HG03460 (cell line): Measurements from ENCODE around the gene DIS3L2.
"Not testable (repeated sequence)": the region's sequence is repeated elsewhere in the genome, so short reads cannot be mapped to it uniquely, and the experiment has no call there.

Experiments
- ATAC-seq: cut with Tn5 transposase; IDR thresholded peaks from one replicate; pipeline ENCODE4 v1.9.1; 2021; ENCODE audit not compliant: unreplicated experiment

Gene DIS3L2

DNA sequence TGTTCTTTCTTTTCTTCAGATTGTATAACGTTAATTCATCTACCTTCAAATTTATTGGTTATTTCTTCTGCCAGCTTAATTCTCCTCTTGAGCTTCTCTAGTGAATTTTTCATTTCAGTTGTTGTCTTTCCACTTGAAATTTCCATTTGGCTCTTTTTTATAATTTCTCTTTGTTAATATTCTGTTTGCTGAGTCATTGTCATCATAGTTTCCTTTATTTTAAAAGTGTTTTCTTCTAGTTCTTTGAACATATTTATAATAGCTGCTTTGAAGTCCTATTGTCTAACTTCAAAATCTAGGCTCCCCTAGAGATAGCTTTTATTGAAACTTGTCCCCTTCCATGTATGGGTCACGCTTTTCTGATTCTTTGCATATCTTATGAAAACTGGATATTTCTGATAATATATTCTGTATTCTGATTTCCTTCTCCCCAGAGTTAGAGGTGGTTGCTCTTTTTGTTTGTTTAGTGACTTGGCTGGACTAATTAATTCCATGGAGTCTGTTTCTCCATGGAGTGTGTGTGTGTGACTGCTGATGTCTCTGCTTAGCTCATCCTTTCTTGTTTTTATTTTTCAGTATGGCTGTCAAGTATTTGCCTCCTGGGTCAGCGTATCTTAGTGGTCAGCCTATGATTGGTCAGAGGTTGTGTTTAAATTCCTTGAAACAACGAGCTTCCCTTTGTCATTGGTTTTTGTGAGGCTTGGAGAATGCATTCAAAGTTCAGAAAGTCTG lies 47.6 kb downstream of the DIS3L2 start:
- no peak for ATAC-seq

DNA sequence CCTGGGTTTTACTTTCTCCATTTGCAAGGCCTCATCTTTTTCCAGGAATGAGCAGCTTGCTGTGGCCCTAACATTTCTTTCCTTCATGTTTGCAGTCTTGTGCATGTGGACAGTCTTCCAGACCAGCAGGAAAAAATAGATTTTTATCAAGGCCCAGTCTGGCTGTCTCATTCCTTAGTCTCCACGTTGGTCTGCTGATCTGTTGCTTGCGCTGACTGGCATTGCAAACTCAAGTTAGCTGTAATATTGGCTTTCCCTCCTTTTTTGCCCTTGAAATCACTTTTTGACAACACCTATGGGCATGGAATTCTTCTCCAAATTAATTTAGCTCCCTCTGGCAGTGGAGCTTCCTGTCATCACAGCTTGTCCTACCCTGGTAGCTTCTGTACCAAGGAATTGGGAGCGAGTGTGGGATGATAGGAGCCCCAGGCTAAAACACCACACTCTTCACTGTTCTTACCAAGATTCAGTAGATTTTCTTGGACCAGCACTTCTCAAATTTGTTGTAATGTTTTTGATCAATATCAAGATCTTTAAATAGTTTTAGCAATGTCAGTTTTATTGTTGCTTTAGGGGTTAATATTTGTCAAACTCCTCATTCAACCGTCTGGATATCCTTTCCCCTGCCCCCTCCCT lies 48.2 kb downstream of the DIS3L2 start:
- no peak for ATAC-seq

DNA sequence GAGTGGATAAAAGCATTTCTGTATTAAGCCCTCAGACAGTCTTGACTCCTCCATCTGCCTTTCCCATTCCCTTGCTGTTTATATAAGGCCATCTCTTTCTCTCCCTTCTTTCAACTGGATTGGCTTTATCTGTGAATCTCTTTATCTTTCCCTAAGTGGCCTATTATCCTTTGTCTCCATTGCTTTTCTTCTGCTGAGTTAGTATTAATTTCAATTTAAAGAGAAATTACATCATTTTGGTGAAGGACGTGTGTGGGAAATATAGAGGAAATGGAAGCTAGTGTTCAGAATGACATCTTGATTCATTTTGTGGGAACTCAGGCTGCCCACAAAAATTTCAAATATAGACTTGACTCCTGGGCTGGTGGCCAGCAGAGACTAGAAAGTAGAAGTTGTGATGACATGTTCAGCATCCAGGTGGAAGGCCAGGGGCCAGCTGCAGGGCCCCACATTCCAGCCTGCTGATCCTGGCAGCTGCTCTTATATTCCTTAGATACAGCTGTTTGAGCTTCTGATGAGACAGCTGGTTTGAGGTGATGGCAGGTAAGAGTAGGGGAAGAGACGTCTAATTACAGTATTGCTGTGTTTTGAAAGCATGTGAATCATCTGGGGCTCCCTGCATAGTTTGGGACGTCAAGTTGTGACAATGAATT lies 52.3 kb downstream of the DIS3L2 start:
- no peak for ATAC-seq

DNA sequence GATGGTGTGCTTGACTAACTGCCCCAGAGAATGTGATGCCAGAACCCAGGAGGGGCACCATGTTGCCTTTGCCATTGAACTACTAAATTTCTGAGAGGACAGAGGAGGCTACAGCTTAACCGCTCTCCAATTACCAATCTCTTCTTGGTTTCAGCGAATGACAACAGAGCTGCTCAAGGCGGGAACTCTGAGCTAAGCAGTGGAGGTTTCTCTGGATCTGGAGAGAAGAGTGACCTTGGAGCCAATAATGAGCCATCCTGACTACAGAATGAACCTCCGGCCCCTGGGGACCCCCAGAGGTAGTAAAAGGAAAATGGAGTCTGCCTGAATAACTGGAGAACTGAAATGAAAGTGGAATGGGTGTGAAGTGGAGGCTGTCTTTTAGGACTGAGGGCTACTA lies 53.2 kb downstream of the DIS3L2 start:
- no peak for ATAC-seq

DNA sequence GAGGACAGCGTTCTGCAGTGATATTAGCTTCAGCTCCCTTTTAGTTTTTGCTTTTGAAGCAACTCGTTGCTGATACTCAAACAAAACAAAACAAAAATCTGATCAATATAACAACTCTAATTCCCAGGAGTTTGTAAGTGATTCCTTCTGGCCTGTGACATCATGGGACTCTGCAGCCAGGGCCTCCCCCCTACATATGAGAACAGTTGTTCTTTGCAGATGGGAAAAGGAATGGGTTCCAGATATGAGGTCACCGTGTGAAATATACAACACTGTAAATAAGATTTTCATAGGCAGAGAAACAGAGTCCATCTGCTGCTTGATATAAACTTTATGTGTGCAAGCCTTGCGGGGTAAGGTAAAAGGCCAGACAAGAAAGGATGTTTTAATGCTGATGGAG lies 56.7 kb downstream of the DIS3L2 start:
- no peak for ATAC-seq

DNA sequence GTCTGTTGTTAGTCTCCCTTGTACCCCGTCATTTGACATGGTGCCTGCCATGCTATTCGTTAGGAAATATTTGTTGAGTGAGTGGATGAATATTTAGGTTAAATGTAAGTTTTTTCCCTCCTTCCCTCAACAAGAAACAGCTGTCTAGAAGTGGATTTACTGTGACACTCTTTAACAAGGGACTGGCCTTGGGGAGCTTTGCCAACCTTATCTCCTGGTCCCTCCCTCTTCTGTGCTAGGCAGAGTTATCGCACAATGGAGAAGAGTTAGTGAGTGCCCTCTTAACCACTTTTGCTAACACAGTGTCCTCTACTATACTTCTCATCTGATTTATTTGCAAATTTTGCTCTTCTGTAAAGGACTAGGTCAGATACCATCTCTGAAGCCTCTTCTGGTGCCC lies 61.2 kb downstream of the DIS3L2 start:
- ATAC-seq: no peak

DNA sequence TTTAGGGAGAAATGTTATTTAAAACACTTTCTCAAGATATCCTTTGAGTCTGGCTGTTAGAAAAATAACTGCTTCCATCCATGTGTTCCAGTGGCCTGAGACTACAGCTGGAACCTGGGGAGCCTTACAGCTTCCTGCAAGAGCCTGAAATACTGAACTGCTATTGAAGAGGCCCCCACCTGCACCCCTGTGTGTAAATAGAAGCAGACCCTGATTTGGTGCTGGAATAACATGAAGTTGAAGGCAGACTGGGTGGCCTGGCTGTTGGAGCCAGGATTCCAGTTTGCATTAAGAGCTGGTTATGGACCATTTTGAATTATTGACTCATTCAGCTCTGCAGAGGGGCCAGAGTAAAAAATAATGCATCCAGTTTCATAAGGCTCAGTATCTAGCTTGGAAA lies 61.9 kb downstream of the DIS3L2 start:
- no peak for ATAC-seq

DNA sequence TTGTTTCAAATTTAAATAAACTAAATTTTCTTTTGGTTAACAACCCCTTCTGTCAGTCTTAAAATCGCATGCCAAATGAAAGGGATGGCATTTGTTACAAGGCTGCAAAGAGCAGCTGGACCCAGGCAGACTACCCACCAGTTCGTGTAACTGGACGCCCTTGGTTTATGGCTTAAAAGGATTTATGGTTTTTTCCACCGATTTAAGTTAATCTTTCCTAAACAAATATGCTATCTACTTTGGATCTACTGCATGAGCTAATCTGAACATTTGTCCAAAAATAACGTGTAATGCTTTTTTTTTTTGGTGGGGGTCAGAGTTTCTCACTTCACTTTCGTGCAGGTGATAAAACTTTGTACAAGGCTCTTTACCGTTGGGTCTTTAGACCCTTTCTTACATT lies 62.9 kb downstream of the DIS3L2 start:
- no peak for ATAC-seq

DNA sequence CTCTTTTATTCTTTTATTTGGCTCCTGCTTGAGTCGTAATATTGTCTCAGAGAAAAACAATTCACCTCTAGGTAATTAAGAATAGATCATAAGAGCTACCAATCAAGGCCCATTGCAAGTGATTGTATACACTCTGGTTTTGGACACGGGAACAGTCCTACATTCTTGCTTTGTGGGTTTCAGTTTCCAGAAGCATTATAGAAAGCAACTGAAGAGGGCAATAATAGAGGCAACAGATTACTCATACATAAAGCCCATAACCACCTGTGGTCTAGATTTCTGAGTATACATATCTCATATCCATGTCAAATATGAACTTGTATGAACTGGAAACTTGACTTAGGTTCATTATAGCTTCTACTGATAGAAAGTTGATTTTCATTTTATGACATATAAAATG lies 65.4 kb downstream of the DIS3L2 start:
- ATAC-seq: peak; percentile 99

DNA sequence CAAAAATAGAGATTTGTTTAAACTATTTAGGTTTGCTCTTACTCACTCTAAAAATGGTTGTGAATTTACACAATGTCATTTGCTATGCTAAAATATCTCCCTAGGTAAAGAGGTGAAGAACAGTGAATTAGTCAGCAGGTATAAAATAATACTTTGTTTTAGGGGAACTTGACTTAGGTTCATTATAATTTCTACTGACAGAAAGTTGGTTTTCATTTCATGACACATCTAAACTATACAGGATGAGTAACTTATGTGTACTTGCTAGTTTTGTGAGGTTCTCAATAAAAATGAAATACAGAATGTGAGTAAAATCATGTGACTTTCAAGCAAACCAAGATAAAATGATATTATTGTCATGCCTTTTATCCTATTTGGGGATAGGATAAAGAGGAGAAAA lies 66.0 kb downstream of the DIS3L2 start:
- no peak for ATAC-seq

DNA sequence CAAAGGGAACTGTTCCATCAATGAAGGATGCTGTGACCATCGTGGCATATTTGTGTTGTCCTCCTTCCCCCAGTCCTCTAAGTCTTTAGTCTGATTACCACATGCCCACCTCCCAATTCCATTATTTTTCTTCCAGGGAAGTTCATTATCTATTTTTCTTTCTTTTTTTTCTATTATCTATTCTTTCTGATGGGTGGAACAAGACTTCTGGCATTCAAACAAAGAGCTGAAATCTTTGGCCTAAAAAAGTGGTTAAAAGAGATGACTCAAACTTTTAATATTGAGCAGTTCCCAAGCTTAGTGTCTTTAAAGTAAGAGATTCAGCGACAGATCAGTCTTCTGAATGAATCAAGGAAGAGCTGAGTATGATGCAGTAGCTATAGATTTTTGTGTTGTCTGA lies 66.6 kb downstream of the DIS3L2 start:
- ATAC-seq: no peak

DNA sequence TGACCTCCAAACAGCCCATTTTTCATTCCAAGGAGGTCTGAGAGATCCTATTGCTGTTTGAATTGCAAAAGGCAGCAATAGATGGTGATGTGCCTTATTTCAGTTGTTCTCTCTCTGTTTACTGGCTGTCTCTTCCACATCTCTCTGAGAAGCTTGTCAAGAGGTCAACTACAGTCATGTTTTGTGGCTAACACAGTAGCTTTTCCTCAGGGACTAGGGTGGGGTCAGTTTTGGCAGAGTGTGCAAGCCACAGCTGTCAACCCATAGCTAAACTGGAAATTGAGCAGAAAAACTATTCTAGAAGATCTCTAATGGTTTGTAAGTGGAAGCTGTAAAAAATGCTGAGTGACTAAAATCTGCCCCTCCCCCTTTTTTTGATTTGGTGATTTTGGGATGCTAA lies 67.1 kb downstream of the DIS3L2 start:
- no peak for ATAC-seq

DNA sequence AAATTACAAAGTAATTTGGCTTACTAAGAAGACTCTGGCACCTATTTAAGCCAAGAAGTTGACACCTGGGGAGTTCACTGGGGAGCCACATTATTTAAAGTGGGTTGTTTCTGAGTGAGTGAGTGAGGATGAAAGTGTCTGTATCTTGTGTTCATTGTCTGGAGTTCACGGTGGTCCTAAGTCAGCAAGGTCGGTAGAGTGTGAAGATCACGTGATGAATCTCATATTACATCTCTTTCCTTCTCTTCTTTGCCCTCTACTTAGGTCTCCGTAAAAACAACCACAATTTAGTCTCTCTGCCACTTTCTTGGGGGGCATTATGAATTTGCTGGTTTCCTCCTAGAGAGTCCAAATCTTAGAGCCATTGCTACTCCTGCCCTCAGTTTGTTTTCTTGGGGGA lies 67.8 kb downstream of the DIS3L2 start:
- no peak for ATAC-seq

DNA sequence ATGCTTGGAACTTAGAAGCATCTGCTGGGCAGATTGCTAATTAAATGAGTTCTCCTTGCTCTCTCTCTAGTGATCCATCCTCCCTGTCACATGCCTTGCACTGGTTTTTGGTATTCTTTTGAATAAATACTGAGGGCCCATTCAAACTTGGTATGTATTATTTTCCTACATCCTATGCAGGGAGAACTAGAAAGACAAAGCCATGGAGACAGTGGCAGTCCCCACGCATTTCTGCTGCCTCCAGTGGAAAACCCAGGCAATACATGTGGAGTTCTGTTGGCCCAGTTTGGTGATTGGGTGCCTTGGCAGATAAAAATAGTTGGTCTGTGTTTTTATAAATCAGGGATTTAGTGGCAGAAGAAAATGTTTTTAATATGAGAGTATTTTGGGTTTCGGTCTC lies 68.7 kb downstream of the DIS3L2 start:
- no peak for ATAC-seq

DNA sequence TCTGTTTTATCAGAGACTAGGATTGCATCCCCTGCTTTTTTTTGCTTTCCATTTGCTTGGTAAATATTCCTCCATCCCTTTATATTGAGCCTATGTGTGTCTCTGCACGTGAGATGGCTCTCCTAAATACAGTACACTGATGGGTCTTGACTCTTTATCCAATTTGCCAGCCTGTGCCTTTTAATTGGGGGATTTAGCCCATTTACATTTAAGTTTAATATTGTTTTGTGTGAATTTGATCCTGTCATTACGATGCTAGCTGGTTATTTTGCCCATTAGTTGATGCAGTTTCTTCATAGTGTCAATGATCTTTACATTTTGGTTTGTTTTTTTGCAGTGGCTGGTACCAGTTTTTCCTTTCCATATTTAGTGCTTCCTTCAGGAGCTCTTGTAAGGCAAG lies 73.8 kb downstream of the DIS3L2 start:
- ATAC-seq: not testable (repeated sequence)

DNA sequence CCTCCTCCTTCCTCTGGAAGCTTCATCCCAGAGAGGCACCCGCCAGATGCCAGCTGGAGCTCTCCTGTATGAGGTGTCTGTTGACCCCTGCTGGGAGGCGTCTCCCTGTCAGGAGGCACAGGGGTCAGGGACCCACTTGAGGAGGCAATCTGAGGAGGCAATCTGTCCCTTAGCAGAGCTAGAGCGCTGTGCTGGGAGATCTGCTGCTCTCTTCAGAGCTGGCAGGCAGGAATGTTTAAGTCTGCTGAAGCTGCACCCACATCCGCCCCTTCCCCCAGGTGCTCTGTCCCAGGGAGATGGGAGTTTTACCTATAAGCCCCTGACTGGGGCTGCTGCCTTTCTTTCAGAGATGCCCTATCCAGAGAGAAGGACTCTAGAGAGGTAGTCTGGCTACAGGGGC lies 75.4 kb downstream of the DIS3L2 start:
- not testable (repeated sequence) for ATAC-seq

DNA sequence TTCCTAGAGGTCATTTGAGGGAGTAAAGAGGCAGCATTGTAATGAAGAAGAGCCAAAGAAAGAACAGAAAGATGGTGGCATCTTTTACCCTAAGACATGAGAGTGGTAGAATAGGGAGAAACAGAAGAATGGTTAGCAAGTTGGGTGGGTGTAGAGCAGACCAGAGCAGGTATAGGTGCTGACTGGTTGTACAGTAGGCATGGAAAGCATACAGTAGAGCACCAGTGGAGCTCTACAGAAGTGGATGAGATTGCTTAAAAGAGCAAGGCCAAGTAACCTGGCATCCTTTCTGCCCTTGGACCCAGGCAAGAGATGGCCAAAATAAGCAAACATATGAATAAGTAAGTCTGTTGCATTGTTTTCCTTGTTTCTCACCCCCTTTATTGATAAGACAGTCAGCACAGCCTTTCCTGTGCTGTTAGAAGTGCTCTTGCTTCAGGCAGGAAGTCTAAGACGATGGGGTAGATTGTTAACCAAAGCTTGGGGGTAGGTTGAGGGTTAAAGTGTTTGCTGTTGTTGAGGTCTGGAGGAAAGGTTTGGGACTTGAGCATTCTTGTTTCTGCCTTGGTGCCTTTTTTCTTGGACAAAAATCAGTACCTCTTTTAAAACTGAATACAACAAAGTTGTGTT lies 76.9 kb downstream of the DIS3L2 start:
- no peak for ATAC-seq

DNA sequence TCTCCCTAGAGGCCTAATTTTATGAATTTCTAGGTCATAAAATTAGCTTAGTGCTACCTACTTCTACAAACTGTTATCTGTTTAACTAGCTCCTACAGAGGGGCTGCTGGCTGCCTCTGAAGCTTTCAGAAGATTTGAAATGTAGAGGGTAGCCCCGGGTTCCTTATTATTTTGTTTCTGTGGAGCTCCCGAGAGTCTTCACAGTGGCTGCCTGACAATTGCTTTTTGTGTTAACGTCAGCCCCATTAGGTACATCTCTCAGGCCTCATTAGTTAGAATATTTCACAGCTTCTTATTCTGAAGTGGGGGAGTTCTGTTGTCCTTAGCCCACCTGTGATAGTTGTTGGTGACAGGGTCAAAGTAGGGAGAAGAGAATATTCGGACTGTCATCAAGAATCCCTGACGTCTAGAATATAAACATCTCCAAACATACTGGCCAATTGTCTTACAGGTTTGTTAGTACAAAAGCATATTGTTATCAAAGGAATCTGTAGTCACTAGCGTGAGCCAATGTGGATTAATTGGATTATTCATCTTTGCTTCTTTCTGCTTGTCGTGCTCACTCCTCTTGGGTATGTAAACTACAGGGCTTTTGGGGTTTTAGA lies 77.5 kb downstream of the DIS3L2 start:
- no peak for ATAC-seq

DNA sequence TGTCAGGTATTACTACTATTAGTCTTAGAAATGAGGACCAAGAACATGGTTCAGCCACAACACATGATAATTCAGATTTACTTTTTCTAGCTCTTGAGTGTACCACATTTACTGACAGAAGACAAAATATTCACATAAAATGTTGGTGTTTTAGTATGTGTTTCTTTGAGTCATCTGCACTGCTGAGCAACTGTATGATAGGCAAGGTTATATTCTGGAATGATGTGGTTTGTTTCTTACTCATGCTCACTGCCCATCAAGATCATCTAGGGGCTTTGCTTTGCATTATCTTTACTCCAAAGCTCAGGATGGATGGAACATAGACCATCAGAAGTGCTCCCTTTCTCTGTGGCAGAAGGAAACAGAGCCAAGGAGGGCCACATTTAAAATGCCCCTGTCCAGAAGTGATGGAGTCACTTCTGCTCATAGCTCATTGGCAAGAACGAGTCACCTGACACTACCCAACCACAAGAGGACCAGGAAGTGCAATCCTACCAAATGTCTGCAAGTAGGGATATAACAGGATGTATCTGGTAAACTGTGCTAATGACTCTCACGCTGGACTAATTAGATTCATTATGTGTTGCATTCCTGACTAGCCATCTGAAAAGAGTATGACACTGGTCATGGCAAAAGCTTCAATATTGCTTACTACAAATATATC lies 81.5 kb downstream of the DIS3L2 start:
- ATAC-seq: no peak

DNA sequence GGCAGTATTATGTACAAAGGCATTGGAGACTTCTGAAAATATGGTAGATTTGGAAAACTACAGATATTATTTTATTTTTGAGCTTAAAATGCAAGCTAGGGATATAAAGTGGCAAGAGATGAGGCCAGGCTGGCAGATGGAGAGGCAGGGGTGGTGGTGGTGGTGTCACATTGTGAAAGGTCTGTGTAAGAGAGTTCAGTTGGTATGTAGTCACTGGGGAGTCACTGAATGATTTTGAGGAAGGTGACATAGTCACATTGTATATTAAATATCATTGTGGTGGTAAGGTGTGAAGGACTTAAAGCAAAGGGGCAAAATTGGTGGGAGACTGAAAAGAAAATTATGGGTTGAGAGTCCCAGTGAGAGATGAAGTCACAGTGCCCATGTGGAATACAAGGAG lies 82.5 kb downstream of the DIS3L2 start:
- no peak for ATAC-seq

DNA sequence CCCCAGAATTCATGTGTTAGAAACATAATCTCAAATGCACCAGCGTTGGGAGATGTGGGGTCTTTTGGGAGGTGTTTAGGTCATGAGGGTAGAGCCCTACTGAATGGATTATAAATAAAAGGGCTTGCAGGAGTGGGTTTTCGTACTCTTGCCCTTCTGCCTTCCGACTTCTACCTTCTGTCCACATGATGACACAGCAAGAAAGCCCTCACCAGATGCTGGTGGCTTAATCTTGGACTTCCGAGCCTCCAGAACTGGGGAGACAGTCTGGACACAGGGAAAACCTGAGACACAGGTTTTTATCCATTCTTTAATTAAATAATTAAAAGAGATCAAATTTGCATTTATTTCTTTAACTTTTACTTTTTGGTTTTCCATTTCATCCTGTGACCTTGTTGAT lies 87.8 kb downstream of the DIS3L2 start:
- no peak for ATAC-seq
